SK-N-MC (cell line): ENCODE measurements around the gene MTMR4.

Experiments
- DNase-seq: peaks from one replicate; pipeline ENCODE4 v3.0.0-alpha.2; 2011; ENCODE audit warnings: low read depth, low spot score
- H3K27ac ChIP-seq: fragments of 200-600 bp; sonication (generic); 2 replicates; pipeline ENCODE4 v1.5.1; 2016; ENCODE audit warnings: mixed run types
- H3K36me3 ChIP-seq: fragments of 200-600 bp; sonication (generic); 2 replicates; pipeline ENCODE4 v1.6.1; 2017; ENCODE audit warnings: antibody characterized with exemption, low read length, mixed read lengths; ENCODE audit not compliant: insufficient read depth
- H3K4me3 ChIP-seq: fragments of 200-600 bp; sonication (generic); 2 replicates; pipeline ENCODE4 v1.5.1; 2016
- H3K9ac ChIP-seq: fragments of 200-600 bp; sonication (generic); 2 replicates; pipeline ENCODE4 v1.8.0; 2017; ENCODE audit warnings: mixed run types, mixed read lengths; ENCODE audit not compliant: insufficient read length
- H3K9me3 ChIP-seq: fragments of 200-600 bp; sonication (generic); 2 replicates; pipeline ENCODE4 v1.6.1; 2017; ENCODE audit warnings: low read depth, mild to moderate bottlenecking, antibody characterized with exemption, low read length, moderate library complexity, mixed read lengths
- EZH2 ChIP-seq: fragments of 200-600 bp; sonication (generic); IDR thresholded peaks from one replicate; pipeline ENCODE4 v1.6.1; 2017; ENCODE audit warnings: antibody characterized with exemption
- FOXP2 ChIP-seq: optimal IDR thresholded peaks from 2 replicates; pipeline ENCODE3; 2011; ENCODE audit warnings: mild to moderate bottlenecking, moderate library complexity; ENCODE audit not compliant: insufficient read depth; ENCODE audit errors: extremely low read length, control extremely low read depth
- POLR2AphosphoS5 ChIP-seq: IDR thresholded peaks from 2 replicates; pipeline ENCODE4 v1.6.1; 2012; ENCODE audit warnings: mild to moderate bottlenecking, low read depth, low read length, borderline replicate concordance

Gene MTMR4

GRCh38 chr17:58536542-58536941 is 22.1 kb upstream of the MTMR4 start:
- Histone ChIP-seq H3K4me3 (no peak overlapping the region), H3K9me3 (no peaks in the 10 kb centered on the region), H3K36me3 (no peaks in the 10 kb centered on the region), H3K27ac (no peak overlapping the region), H3K9ac (no peak overlapping the region)
- no peak for TF ChIP-seq EZH2
- TF ChIP-seq FOXP2: no peak
- no peak for TF ChIP-seq POLR2AphosphoS5
- no peak for DNase-seq

- no peak for DNase-seq
- Histone ChIP-seq H3K9ac (no peak overlapping the region), H3K4me3 (no peak overlapping the region), H3K9me3 (no peaks in the 10 kb centered on the region), H3K36me3 (no peaks in the 10 kb centered on the region), H3K27ac (no peak overlapping the region)
- TF ChIP-seq POLR2AphosphoS5 (no peak), FOXP2 (no peak), EZH2 (no peak)
Measured at GRCh38 chr17:58535431-58535830, 21.0 kb upstream of the MTMR4 start.

GRCh38 chr17:58534901-58535421 is 20.5 kb upstream of the MTMR4 start:
- H3K9ac ChIP-seq: no peak overlapping the region
- H3K9me3 ChIP-seq: no peaks in the 10 kb centered on the region
- DNase-seq: no peak
- H3K4me3 ChIP-seq: no peak overlapping the region
- no peak for TF ChIP-seq POLR2AphosphoS5
- no peaks in the 10 kb centered on the region for H3K36me3 ChIP-seq
- H3K27ac ChIP-seq: no peak overlapping the region

GRCh38 chr17:58534331-58534730 is 19.9 kb upstream of the MTMR4 start:
- Histone ChIP-seq H3K27ac (no peak overlapping the region), H3K4me3 (no peak overlapping the region), H3K36me3 (no peaks in the 10 kb centered on the region), H3K9ac (no peak overlapping the region), H3K9me3 (no peaks in the 10 kb centered on the region)
- no peak for DNase-seq
- TF ChIP-seq FOXP2 (no peak), POLR2AphosphoS5 (no peak), EZH2 (no peak)

- no peaks in the 10 kb centered on the region for H3K36me3 ChIP-seq
- no peak overlapping the region for H3K4me3 ChIP-seq
- H3K27ac ChIP-seq: no peak overlapping the region
- H3K9me3 ChIP-seq: no peaks in the 10 kb centered on the region
- TF ChIP-seq EZH2: no peak
- no peak for TF ChIP-seq POLR2AphosphoS5
- TF ChIP-seq FOXP2: no peak
- no peak overlapping the region for H3K9ac ChIP-seq
- DNase-seq: no peak
Measured at GRCh38 chr17:58533616-58534188, 19.3 kb upstream of the MTMR4 start.

GRCh38 chr17:58532555-58532951 is 18.1 kb upstream of the MTMR4 start:
- Histone ChIP-seq H3K9ac (no peak overlapping the region), H3K36me3 (no peaks in the 10 kb centered on the region), H3K9me3 (no peaks in the 10 kb centered on the region), H3K27ac (no peak overlapping the region), H3K4me3 (peak overlapping the region; percentile 75)
- TF ChIP-seq POLR2AphosphoS5 (no peak), FOXP2 (no peak), EZH2 (no peak)
- DNase-seq: no peak

- peak overlapping the region; percentile 75 for H3K4me3 ChIP-seq
- no peak overlapping the region for H3K27ac ChIP-seq
- DNase-seq: no peak
Measured at GRCh38 chr17:58531661-58532554, 17.5 kb upstream of the MTMR4 start.

GRCh38 chr17:58531122-58531521 is 16.7 kb upstream of the MTMR4 start:
- Histone ChIP-seq H3K9ac (no peak overlapping the region), H3K9me3 (no peaks in the 10 kb centered on the region)
- TF ChIP-seq EZH2 (no peak), POLR2AphosphoS5 (no peak), FOXP2 (no peak)

More at GRCh38 chr17:58531661-58532554, 17.5 kb upstream of the MTMR4 start:
- H3K9ac ChIP-seq: no peak overlapping the region
- TF ChIP-seq EZH2 (no peak), POLR2AphosphoS5 (no peak), FOXP2 (no peak)
- no peaks in the 10 kb centered on the region for H3K36me3 ChIP-seq
- no peaks in the 10 kb centered on the region for H3K9me3 ChIP-seq

GRCh38 chr17:58530655-58531054 is 16.2 kb upstream of the MTMR4 start:
- DNase-seq: no peak
- Histone ChIP-seq H3K9me3 (no peaks in the 10 kb centered on the region), H3K27ac (no peak overlapping the region), H3K9ac (no peak overlapping the region), H3K36me3 (no peaks in the 10 kb centered on the region), H3K4me3 (no peak overlapping the region)
- TF ChIP-seq FOXP2 (no peak), POLR2AphosphoS5 (no peak), EZH2 (no peak)

More at GRCh38 chr17:58531122-58531521, 16.7 kb upstream of the MTMR4 start:
- Histone ChIP-seq H3K27ac (no peak overlapping the region), H3K4me3 (peak overlapping the region; percentile 75), H3K36me3 (no peaks in the 10 kb centered on the region)
- DNase-seq: no peak
